GM18511 (cell line): Measurements from ENCODE around the gene PDF.
"Not testable (repeated sequence)": the region's sequence is repeated elsewhere in the genome, so short reads cannot be mapped to it uniquely, and the experiment has no call there.

Experiments
- ATAC-seq: cut with Tn5 transposase; IDR thresholded peaks from one replicate; pipeline ENCODE4 v1.9.1; 2021; ENCODE audit warnings: mild to moderate bottlenecking, moderate library complexity; ENCODE audit not compliant: unreplicated experiment

PDF gene

GRCh38 chr16:69318177-69318910, 12.0 kb downstream of the PDF start:
- ATAC-seq, result no peak

- no peak for ATAC-seq
Measured at GRCh38 chr16:69316595-69317034, 13.8 kb downstream of the PDF start.

- ATAC-seq, result no peak
Measured at GRCh38 chr16:69315486-69316311, 14.7 kb downstream of the PDF start.

- no peak for ATAC-seq
Measured at GRCh38 chr16:69314534-69314933, 15.9 kb downstream of the PDF start.

GRCh38 chr16:69313469-69313868, 16.9 kb downstream of the PDF start:
- ATAC-seq, result no peak

- ATAC-seq, result peak; percentile 66
Measured at GRCh38 chr16:69311533-69312387, 18.6 kb downstream of the PDF start.

GRCh38 chr16:69310653-69311532, 19.5 kb downstream of the PDF start, which contains the start of gene VPS4A:
VPS4A (plus strand) TSS chr16:69311350; CDS start chr16:69311512, 162 bp downstream.
- ATAC-seq, result peak; percentile 92

GRCh38 chr16:69309316-69309715, 21.1 kb downstream of the PDF start:
- ATAC-seq, result no peak

- ATAC-seq, result no peak
Measured at GRCh38 chr16:69307856-69308255, 22.5 kb downstream of the PDF start.

- ATAC-seq, result no peak
Measured at GRCh38 chr16:69307091-69307490, 23.3 kb downstream of the PDF start.

GRCh38 chr16:69306031-69306430, 24.4 kb downstream of the PDF start:
- ATAC-seq, result no peak

- ATAC-seq, result no peak
Measured at GRCh38 chr16:69302301-69302700, 28.1 kb downstream of the PDF start.

GRCh38 chr16:69301861-69302260, 28.5 kb downstream of the PDF start:
- no peak for ATAC-seq

- no peak for ATAC-seq
Measured at GRCh38 chr16:69301187-69301586, 29.2 kb downstream of the PDF start.

GRCh38 chr16:69298261-69298660, 32.1 kb downstream of the PDF start:
- no peak for ATAC-seq

- ATAC-seq, result not testable (repeated sequence)
Measured at GRCh38 chr16:69296771-69297170, 33.6 kb downstream of the PDF start.

- no peak for ATAC-seq
Measured at GRCh38 chr16:69294051-69294450, 36.3 kb downstream of the PDF start.

- ATAC-seq, result no peak
Measured at GRCh38 chr16:69293401-69293800, 37.0 kb downstream of the PDF start.

GRCh38 chr16:69291657-69292056, 38.7 kb downstream of the PDF start:
- not testable (repeated sequence) for ATAC-seq
